Activated CD8-positive, alpha-beta T cell treated with anti-CD3 and anti-CD28 coated beads for 36 hours (primary cell): ENCODE measurements around the gene TOP2A. TPM values are rescaled to one million over a fixed set of nuclear protein-coding genes. Genes with fewer than 3 reads are reported as not detected.

Experiments
- ATAC-seq: fragments of 200-7000 bp; cut with Tn5 transposase; one replicate; pipeline ENCODE4 v1.10.0; 2021; ENCODE audit warnings: mild to moderate bottlenecking, moderate library complexity
- CTCF ChIA-PET: fragments of 350-600 bp; sonication (Branson Sonifier 250); formaldehyde crosslinking; loops from one replicate; lab custom pipeline; 2021; ENCODE audit warnings: antibody characterized with exemption; lab: Charles Lee
- POLR2A ChIA-PET: fragments of 350-600 bp; sonication (Branson Sonifier 250); formaldehyde crosslinking; loops from one replicate; lab custom pipeline; 2021; ENCODE audit warnings: antibody characterized with exemption; lab: Charles Lee
- DNase-seq: peaks from one replicate; pipeline ENCODE4 v3.0.0-alpha.2; 2020
- H3K27ac Mint-ChIP-seq: one replicate; pipeline ENCODE4 v1.8.0; 2021; ENCODE audit warnings: mild to moderate bottlenecking, mixed read lengths
- H3K27me3 Mint-ChIP-seq: one replicate; pipeline ENCODE4 v1.8.0; 2021; ENCODE audit warnings: mixed read lengths
- H3K36me3 Mint-ChIP-seq: one replicate; pipeline ENCODE4 v1.8.0; 2021; ENCODE audit warnings: low read depth, mixed read lengths
- H3K4me1 Mint-ChIP-seq: one replicate; pipeline ENCODE4 v1.8.0; 2021; ENCODE audit warnings: low read depth, mixed read lengths
- H3K4me3 Mint-ChIP-seq: one replicate; pipeline ENCODE4 v1.8.0; 2021; ENCODE audit warnings: mild to moderate bottlenecking, moderate library complexity, mixed read lengths
- H3K9me3 Mint-ChIP-seq: one replicate; pipeline ENCODE4 v1.8.0; 2021; ENCODE audit warnings: mixed read lengths
- intact Hi-C: fragments of 100-400 bp; cut with micrococcal nuclease; formaldehyde crosslinking; loops from one replicate; pipeline ENCODE4 v1.10.0; 2022
- total RNA-seq, 2 experiments: library from RNA; stranded (reverse); gene quantifications; one replicate each; pipeline ENCODE4 v1.2.3, GENCODE V29; 2021
- TF ChIP-seq, protein P1 (sequence below): fragments of 200-600 bp; IDR thresholded peaks from one replicate; pipeline ENCODE4 v1.8.0; 2022; ENCODE audit warnings: antibody characterized with exemption, mild to moderate bottlenecking

The TOP2A gene
- total RNA-seq, 2 experiments from 2014 or later = 273 to 280 TPM

GRCh38 chr17:40356990-40357881, 60.5 kb downstream of the TOP2A start:
- CTCF ChIA-PET = interaction anchor here (0.7 to 26.3 kb wide), 25 partner anchors 9 to 202 kb away, joined by 3 to 780 read pairs (median 4); partner anchors contain the start of genes CDC6, RARA, TOP2A and WIPF2
- no peak overlapping the region for H3K27ac Mint-ChIP-seq
- intact Hi-C loops = loop anchor here (5.0 kb wide), 1 partner anchor 175 kb away; no protein-coding TSS in a partner anchor
- H3K9me3 Mint-ChIP-seq = no peaks in the 10 kb centered on the region
- peaks cover 2% of the 10 kb centered on the region for H3K27me3 Mint-ChIP-seq
- DNase-seq = no peak
- no peak overlapping the region for H3K4me3 Mint-ChIP-seq
- peaks cover 20% of the 10 kb centered on the region for H3K36me3 Mint-ChIP-seq
- TF ChIP-seq, protein P1, sequence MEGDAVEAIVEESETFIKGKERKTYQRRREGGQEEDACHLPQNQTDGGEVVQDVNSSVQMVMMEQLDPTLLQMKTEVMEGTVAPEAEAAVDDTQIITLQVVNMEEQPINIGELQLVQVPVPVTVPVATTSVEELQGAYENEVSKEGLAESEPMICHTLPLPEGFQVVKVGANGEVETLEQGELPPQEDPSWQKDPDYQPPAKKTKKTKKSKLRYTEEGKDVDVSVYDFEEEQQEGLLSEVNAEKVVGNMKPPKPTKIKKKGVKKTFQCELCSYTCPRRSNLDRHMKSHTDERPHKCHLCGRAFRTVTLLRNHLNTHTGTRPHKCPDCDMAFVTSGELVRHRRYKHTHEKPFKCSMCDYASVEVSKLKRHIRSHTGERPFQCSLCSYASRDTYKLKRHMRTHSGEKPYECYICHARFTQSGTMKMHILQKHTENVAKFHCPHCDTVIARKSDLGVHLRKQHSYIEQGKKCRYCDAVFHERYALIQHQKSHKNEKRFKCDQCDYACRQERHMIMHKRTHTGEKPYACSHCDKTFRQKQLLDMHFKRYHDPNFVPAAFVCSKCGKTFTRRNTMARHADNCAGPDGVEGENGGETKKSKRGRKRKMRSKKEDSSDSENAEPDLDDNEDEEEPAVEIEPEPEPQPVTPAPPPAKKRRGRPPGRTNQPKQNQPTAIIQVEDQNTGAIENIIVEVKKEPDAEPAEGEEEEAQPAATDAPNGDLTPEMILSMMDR = no peak
- POLR2A ChIA-PET = interaction anchor here (0.9 to 8.5 kb wide), 3 partner anchors 51 to 175 kb away, joined by 3 to 79 read pairs (median 5); partner anchors contain the start of gene RARA
- ATAC-seq = no peak
- peaks cover 17% of the 10 kb centered on the region for H3K4me1 Mint-ChIP-seq

DNA sequence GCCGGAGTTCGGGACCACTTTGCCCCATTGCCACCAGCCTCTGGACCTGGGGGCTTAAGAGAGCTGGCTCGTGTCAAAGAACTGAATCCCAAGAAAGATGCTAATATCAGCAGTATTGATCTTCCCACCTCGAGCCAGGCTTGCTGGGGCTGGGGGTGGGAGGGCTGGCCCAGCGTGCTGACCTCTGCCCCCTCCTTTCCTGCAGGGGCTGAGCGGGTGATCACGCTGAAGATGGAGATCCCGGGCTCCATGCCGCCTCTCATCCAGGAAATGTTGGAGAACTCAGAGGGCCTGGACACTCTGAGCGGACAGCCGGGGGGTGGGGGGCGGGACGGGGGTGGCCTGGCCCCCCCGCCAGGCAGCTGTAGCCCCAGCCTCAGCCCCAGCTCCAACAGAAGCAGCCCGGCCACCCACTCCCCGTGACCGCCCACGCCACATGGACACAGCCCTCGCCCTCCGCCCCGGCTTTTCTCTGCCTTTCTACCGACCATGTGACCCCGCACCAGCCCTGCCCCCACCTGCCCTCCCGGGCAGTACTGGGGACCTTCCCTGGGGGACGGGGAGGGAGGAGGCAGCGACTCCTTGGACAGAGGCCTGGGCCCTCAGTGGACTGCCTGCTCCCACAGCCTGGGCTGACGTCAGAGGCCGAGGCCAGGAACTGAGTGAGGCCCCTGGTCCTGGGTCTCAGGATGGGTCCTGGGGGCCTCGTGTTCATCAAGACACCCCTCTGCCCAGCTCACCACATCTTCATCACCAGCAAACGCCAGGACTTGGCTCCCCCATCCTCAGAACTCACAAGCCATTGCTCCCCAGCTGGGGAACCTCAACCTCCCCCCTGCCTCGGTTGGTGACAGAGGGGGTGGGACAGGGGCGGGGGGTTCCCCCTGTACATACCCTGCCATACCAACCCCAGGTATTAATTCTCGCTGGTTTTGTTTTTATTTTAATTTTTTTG, 61.6 kb downstream of the TOP2A start:
- intact Hi-C loops = loop anchor here (2.0 to 5.0 kb wide), 2 partner anchors 53 to 176 kb away; no protein-coding TSS in a partner anchor
- no peak overlapping the region for H3K4me3 Mint-ChIP-seq
- ChIA-PET CTCF (interaction anchor here (0.9 to 26.3 kb wide), 15 partner anchors 8 to 198 kb away, joined by 3 to 780 read pairs (median 9); partner anchors contain the start of genes CDC6, GJD3, RARA and WIPF2), POLR2A (interaction anchor here (0.9 to 8.5 kb wide), 5 partner anchors 10 to 68 kb away, joined by 3 to 79 read pairs (median 5); partner anchors contain the start of gene RARA)
- peaks cover 24% of the 10 kb centered on the region for H3K36me3 Mint-ChIP-seq
- H3K9me3 Mint-ChIP-seq = no peaks in the 10 kb centered on the region
- TF ChIP-seq, protein P1 = no peak
- peaks cover 19% of the 10 kb centered on the region for H3K4me1 Mint-ChIP-seq
- DNase-seq (no peak), ATAC-seq (no peak)
- H3K27me3 Mint-ChIP-seq = no peaks in the 10 kb centered on the region
- H3K27ac Mint-ChIP-seq = no peak overlapping the region

DNA sequence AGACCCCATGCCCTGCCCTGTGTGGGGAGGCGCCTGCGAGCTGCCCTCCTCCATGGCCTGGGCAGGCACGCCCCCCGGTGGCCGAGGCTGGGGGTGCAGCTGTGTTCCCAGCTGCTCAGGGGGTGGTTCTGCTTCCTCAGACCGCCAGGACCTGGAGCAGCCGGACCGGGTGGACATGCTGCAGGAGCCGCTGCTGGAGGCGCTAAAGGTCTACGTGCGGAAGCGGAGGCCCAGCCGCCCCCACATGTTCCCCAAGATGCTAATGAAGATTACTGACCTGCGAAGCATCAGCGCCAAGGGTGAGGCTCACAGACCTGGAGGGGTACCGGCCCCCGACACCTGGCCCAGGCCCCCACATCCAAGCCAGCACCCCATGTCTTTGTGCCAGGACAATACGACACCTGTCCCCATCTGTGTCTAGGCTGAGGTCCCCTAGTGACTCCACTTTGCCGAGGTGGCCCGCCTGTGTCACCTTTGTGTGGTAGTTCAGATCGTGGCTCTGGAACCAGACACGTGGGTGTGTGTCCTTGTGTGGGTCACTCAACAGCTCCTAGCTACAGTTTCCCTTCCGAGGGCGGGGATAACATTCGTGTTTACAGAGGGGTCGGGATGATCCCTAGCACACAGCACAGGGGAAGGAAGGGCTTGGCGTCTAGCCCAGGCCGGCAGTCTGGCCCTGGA, 62.4 kb downstream of the TOP2A start:
- ChIA-PET POLR2A (interaction anchor here (0.9 to 8.5 kb wide), 8 partner anchors 10 to 178 kb away, joined by 3 to 79 read pairs (median 4); partner anchors contain the start of genes RARA and WIPF2), CTCF (interaction anchor here (0.6 to 26.3 kb wide), 29 partner anchors 9 to 232 kb away, joined by 3 to 780 read pairs (median 5); partner anchors contain the start of genes CDC6, GJD3, RARA and WIPF2)
- Mint-ChIP-seq H3K4me1 (peaks cover 19% of the 10 kb centered on the region), H3K27me3 (no peaks in the 10 kb centered on the region), H3K36me3 (peaks cover 25% of the 10 kb centered on the region), H3K27ac (no peak overlapping the region), H3K9me3 (no peaks in the 10 kb centered on the region), H3K4me3 (no peak overlapping the region)
- intact Hi-C loops = loop anchor here (2.0 to 5.0 kb wide), 2 partner anchors 52 to 177 kb away; no protein-coding TSS in a partner anchor
- DNase-seq = peak; percentile 84
- ATAC-seq = peak; percentile 84
- TF ChIP-seq, protein P1 = peak; percentile 95
